ENCODE results near the gene SP4.

The SP4 gene

DNA sequence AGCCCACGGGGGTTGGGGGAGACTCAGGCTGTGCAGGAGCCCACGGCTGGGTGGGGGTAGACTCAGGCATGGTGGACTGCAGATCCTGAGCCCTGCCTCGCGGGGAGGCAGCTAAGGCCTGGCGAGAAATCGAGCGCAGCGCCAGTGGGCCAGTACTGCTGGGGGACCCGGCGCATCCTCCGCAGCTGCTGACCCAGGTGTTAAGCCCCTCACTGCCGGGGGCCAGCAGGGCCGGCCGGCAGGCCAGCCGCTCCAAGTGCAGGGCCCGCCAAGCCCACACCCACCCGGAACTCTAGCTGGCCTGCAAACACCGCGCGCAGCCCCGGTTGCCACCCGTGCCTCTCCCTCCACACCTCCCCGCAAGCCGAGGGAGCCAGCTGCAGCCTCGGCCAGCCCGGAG lies 33.4 kb downstream of the SP4 start:
- no peak overlapping the region for H3K4me3 ChIP-seq (ENCODE audit: control insufficient read depth, low read depth, low read length)
- no peak for TF ChIP-seq CTCF (IDR thresholded peaks at IDR 0.05; ENCODE audit: control insufficient read depth, insufficient read depth, low read depth, low read length, missing control alignments)

GRCh38 chr7:21462081-21462480 lies 34.2 kb downstream of the SP4 start:
- DNase-seq (ENCODE audit: low read depth): no peak
- H3K4me3 ChIP-seq (ENCODE audit: control insufficient read depth, low read depth, low read length): no peak overlapping the region
- no peak for TF ChIP-seq CTCF (IDR thresholded peaks at IDR 0.05; ENCODE audit: control insufficient read depth, insufficient read depth, low read depth, low read length, missing control alignments)

More for the DNA sequence above, 33.4 kb downstream of the SP4 start:
- DNase-seq (ENCODE audit: low read depth): no peak

GRCh38 chr7:21463524-21463923 lies 35.6 kb downstream of the SP4 start:
- H3K4me3 ChIP-seq (ENCODE audit: control insufficient read depth, low read depth, low read length): no peak overlapping the region
- TF ChIP-seq CTCF (IDR thresholded peaks at IDR 0.05; ENCODE audit: control insufficient read depth, insufficient read depth, low read depth, low read length, missing control alignments): no peak
- no peak for DNase-seq (ENCODE audit: low read depth)

DNA sequence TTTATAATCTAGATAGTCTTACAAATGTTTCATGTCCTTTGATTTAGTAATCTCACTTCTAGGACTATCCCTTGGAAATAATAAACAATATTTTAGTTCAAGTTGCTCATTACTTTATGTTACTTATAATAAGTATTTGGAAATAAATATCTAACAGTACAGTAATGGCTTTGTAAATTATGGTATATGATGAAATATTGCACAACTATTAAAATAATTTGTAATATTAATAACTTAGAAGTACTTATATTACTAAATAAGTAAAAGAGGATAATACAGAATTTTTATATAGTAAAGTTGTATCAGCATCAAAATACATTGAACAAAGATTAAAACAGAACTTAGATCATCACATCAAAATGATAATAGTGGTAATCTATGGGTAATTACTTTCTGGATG lies 41.1 kb downstream of the SP4 start:
- DNase-seq (ENCODE audit: low read depth): no peak
- H3K4me3 ChIP-seq (ENCODE audit: control insufficient read depth, low read depth, low read length): no peak overlapping the region
- no peak for TF ChIP-seq CTCF (IDR thresholded peaks at IDR 0.05; ENCODE audit: control insufficient read depth, insufficient read depth, low read depth, low read length, missing control alignments)

- no peak for DNase-seq (ENCODE audit: low read depth)
- no peak overlapping the region for H3K4me3 ChIP-seq (ENCODE audit: control insufficient read depth, low read depth, low read length)
- TF ChIP-seq CTCF (IDR thresholded peaks at IDR 0.05; ENCODE audit: control insufficient read depth, insufficient read depth, low read depth, low read length, missing control alignments): no peak
Observed at GRCh38 chr7:21469894-21470293, 42.0 kb downstream of the SP4 start.

GRCh38 chr7:21472029-21472428 lies 44.1 kb downstream of the SP4 start:
- H3K4me3 ChIP-seq (ENCODE audit: control insufficient read depth, low read depth, low read length): no peak overlapping the region
- no peak for TF ChIP-seq CTCF (IDR thresholded peaks at IDR 0.05; ENCODE audit: control insufficient read depth, insufficient read depth, low read depth, low read length, missing control alignments)
- DNase-seq (ENCODE audit: low read depth): no peak

DNA sequence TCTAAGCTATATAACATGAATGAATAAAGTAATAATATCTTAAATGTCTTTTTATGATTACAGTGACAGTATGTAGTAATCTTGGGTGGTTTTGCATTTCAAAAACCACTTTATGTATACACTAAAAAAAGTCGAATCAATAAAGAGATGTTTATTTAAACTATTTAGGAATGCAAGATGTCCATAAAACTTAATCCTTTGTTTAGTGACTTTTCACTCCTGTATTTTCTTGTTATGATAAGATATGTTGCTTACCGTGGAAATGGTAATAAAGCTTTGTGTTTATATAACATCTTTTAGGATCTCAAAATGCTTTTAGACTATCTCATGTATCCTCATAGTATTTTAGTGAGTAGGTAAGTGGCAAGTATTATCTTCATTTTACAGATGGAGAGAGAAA lies 48.5 kb downstream of the SP4 start:
- H3K4me3 ChIP-seq (ENCODE audit: control insufficient read depth, low read depth, low read length): no peak overlapping the region
- no peak for TF ChIP-seq CTCF (IDR thresholded peaks at IDR 0.05; ENCODE audit: control insufficient read depth, insufficient read depth, low read depth, low read length, missing control alignments)
- DNase-seq (ENCODE audit: low read depth): no peak

Data from AG09309 (cell line).